D721Med (cell line): ENCODE data around the gene KRTAP4-7.
"Not testable (repeated sequence)": the region's sequence is repeated elsewhere in the genome, so short reads cannot be mapped to it uniquely, and the experiment has no call there.

Experiments used
- DNase-seq: peaks from one replicate; pipeline ENCODE4 v3.0.0; 2011; ENCODE audit warnings: low spot score; ENCODE audit not compliant: insufficient read length
- FAIRE-seq: peaks from 2 replicates; lab custom pipeline; 2011; peaks lifted over from hg19 to GRCh38; lab: Jason Lieb, UNC
- CTCF ChIP-seq: IDR thresholded peaks from 2 replicates; pipeline ENCODE4 v1.5.1; 2012; ENCODE audit warnings: mild to moderate bottlenecking, control low read depth; ENCODE audit not compliant: insufficient read depth; ENCODE audit errors: missing control alignments

KRTAP4-7 gene

GRCh38 chr17:41098481-41098880, 14.5 kb downstream of the KRTAP4-7 start:
- DNase-seq (no peak), FAIRE-seq (no peak)
- TF ChIP-seq CTCF: no peak

- FAIRE-seq, DNase-seq: not testable (repeated sequence)
Observed at GRCh38 chr17:41099682-41100480, 15.9 kb downstream of the KRTAP4-7 start.

GRCh38 chr17:41101586-41102259, 17.8 kb downstream of the KRTAP4-7 start, which contains the start of gene KRTAP4-16:
Gene KRTAP4-16 (minus strand): TSS chr17:41102209. CDS start chr17:41102209, 0 bp downstream.
- DNase-seq (no peak), FAIRE-seq (no peak)
- TF ChIP-seq CTCF: no peak

- TF ChIP-seq CTCF: no peak
- no peak for DNase-seq
- FAIRE-seq: no peak
Observed at GRCh38 chr17:41103896-41104295, 19.9 kb downstream of the KRTAP4-7 start.

- not testable (repeated sequence) for DNase-seq, FAIRE-seq
Observed at GRCh38 chr17:41104386-41105038, 20.6 kb downstream of the KRTAP4-7 start.

- DNase-seq, FAIRE-seq: not testable (repeated sequence)
Observed at GRCh38 chr17:41105347-41105746, 21.4 kb downstream of the KRTAP4-7 start, which contains the start of gene KRTAP4-9. Gene KRTAP4-9 (plus strand): TSS chr17:41105389. CDS start chr17:41105389, 0 bp downstream.

GRCh38 chr17:41107941-41108450, 24.0 kb downstream of the KRTAP4-7 start:
- TF ChIP-seq CTCF: no peak
- DNase-seq (no peak), FAIRE-seq (no peak)

- not testable (repeated sequence) for DNase-seq, FAIRE-seq
Observed at GRCh38 chr17:41108728-41109386, 24.9 kb downstream of the KRTAP4-7 start.
